Activated CD4-positive, CD25-positive, alpha-beta regulatory T cell (primary cell): ENCODE data around the gene CSN3.
"Not testable (repeated sequence)": the region's sequence is repeated elsewhere in the genome, so short reads cannot be mapped to it uniquely, and the experiment has no call there.

Experiments
- DNase-seq, 4 experiments: peaks; one replicate each; lab custom pipeline; 2025; lab: John Stamatoyannopoulos, UW

Gene CSN3, protein sequence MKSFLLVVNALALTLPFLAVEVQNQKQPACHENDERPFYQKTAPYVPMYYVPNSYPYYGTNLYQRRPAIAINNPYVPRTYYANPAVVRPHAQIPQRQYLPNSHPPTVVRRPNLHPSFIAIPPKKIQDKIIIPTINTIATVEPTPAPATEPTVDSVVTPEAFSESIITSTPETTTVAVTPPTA

DNA sequence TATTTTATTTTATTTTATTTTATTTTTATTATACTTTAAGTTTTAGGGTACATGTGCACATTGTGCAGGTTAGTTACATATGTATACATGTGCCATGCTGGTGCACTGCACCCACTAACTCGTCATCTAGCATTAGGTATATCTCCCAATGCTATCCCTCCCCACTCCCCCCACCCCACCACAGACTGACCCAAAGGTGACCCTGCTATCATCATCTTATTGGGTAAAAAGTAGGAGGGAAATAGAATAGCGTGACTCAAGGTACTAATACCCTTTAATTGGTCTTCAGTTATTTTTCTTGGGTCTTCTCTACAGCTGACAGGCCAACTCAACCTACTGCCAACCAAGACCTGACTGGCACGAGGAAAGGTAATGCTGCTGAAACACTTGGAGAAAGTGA is at the start of gene CSN3:
CSN3 (plus strand) TSS at position 301 of the 400 bp plus-strand sequence. CDS start 2,223 bp downstream, outside the sequence.
- DNase-seq, result not testable (repeated sequence)

DNA sequence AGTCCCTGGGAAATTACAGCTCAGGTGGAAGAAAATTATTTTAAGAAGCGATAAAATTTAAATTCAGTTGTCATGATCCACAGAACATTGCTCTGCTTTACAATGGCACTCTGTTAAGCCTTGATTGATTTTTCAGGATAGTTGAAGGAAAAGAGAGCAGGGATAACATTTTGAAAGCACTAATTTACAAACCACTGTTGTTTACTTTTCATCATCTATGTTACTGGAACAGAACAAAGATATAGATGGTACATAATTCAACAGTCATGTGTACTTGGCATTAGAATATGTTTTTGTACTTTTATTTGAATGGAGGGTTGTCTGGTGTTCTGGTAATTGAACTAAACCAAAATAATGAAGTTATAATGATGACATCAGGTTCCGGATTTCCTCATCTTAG is 49.5 kb upstream of the CSN3 start:
- no peak for DNase-seq

GRCh38 chr4:70195425-70195824 is 47.0 kb upstream of the CSN3 start, which contains the start of gene ODAM:
Gene ODAM (plus strand): TSS chr4:70195725. CDS start chr4:70196544, 819 bp downstream.
- DNase-seq, result no peak

GRCh38 chr4:70196857-70197256 is 45.5 kb upstream of the CSN3 start:
- DNase-seq, result no peak

- DNase-seq, result no peak
Measured at GRCh38 chr4:70197842-70198241, 44.6 kb upstream of the CSN3 start.

- no peak for DNase-seq
Measured at GRCh38 chr4:70203601-70204000, 38.8 kb upstream of the CSN3 start.

DNA sequence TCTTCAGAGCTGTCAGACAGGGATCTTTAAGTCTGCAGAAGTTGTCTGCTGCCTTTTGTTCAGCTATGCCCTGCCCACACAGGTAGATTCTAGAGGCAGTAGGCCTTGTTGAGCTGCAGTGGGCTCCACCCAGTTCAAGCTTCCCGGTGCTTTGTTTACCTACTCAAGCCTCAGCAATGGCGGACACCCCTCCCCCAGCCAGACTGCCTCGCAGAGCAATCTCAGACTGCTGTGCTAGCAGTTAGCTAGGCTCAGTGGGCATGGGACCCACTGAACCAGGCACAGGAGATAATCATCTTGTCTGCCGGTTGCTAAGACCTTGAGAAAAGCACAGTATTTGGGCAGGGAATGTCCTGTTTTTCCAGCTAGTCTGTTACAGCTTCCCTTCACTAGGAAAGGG is 29.6 kb upstream of the CSN3 start:
- not testable (repeated sequence) for DNase-seq

DNA sequence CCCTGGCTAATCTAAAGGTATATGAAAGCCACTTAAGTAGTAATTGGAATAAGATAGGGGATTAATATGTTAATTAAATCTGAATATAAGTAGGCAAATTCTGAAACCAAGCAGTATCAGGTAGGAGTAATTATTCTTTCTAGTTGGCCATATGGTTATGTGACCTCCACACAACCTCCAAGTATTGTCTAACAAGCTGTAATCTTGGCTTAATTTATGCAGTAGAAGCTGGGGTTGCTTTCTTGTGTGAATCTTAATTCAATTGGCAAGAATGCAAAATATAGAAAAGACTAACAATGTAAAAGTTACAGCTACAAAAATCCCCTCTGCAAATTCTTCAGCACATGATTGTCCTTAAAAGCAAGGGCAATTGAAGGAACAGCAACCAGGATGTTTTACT is 26.3 kb upstream of the CSN3 start:
- DNase-seq, result not testable (repeated sequence)

GRCh38 chr4:70216550-70216949 is 25.8 kb upstream of the CSN3 start:
- DNase-seq, result not testable (repeated sequence)

GRCh38 chr4:70221389-70221788 is 21.0 kb upstream of the CSN3 start:
- DNase-seq, result not testable (repeated sequence)

DNA sequence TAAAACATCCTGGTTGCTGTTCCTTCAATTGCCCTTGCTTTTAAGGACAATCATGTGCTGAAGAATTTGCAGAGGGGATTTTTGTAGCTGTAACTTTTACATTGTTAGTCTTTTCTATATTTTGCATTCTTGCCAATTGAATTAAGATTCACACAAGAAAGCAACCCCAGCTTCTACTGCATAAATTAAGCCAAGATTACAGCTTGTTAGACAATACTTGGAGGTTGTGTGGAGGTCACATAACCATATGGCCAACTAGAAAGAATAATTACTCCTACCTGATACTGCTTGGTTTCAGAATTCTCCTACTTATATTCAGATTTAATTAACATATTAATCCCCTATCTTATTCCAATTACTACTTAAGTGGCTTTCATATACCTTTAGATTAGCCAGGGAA is 20.6 kb upstream of the CSN3 start:
- DNase-seq, result not testable (repeated sequence)

- no peak for DNase-seq
Measured at GRCh38 chr4:70225824-70226223, 16.6 kb upstream of the CSN3 start, which contains the start of gene FDCSP. Gene FDCSP (plus strand): TSS chr4:70226124. CDS start chr4:70231195, 5,071 bp downstream.

GRCh38 chr4:70236125-70236524 is 6.3 kb upstream of the CSN3 start:
- DNase-seq, result no peak

- no peak for DNase-seq
Measured at GRCh38 chr4:70239131-70239883, 3.1 kb upstream of the CSN3 start.

DNA sequence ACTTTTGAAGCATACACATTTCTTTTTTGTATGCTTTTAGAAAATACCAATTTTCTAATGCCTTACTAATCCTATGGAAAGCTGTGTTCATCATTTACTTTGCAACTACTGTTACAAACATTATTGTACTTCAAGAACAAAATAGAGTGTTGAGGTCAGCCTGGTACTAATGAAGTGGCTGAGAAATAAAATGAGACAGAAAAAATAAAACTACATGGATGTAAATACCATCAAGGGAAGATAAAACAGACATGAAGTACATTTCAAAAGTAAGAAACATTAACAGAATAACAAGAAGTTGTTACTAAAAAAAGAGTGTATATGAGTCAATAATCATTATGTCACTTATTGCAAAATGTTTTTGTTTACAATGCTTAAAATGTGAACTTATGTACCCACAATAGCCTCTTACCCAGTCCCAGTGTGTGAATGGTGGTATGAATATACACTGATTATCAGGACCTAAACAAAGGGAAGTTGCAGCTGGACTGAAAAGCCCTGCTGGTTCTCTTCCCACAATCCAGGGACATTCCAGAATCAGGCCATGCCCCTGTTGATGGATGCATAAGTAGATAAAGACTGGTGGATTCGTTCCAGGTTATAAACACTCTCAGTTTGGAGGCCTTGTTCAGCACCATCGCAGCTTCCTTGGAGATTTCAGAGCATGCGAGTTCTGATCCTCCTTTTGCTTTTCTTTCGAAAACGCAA is 2.4 kb upstream of the CSN3 start:
- DNase-seq, result no peak

DNA sequence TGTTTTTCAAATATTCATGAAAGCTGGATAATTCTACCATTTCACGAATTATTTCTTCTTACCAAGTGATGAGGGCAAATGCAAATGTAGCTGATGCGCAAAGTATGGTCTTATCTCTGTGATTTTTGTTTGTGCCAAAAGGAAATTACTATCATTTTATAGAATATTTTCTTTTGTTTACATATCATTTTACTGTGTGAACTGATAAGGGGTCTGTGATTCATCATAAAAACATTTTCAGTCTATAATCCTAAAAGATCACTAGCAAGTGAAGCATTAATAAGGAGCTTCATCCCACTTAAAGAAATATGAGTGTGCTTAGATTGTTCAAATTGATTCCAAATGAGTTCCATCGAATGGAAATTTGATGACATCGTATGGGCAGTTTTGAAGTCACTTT is 694 bp downstream of the CSN3 start:
- DNase-seq, result no peak

GRCh38 chr4:70251250-70251944 is 9.0 kb downstream of the CSN3 start:
- no peak for DNase-seq

DNA sequence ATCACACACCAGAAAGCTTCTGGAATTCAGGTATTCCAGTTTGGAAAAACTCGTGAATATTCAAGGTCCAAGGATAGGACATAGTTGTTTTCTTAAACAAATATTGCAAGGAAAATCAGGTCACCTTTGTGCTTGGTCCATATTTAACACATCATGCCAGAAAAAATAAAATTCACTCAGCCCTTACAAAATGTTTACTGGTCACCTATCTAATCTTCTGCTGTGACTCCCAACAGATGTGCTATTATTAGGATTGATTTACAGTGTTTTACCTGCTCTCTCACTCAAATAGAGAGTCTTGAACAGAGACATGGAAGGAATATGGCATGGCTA is 9.5 kb downstream of the CSN3 start:
- DNase-seq, result no peak

GRCh38 chr4:70269674-70270073 is 27.3 kb downstream of the CSN3 start:
- no peak for DNase-seq

DNA sequence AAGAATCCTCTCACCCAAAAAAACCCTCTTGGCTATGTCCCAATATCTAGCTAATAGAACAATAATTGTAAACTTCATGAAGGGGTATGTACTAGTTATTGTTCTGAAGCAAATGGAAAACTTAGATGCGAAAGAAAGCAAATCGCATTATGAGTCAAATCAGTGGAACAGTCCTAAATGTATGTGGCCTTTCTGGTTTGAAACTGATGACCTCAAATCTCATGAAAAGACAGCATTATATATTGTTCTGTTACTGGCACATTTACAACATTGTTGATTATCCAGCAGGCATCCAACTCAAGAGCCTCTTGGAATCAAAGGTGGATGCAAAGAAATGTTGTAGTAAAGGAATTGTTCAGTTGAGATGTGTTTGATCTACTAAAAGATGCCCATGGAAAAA is 34.7 kb downstream of the CSN3 start:
- no peak for DNase-seq

GRCh38 chr4:70280567-70280966 is 38.2 kb downstream of the CSN3 start:
- no peak for DNase-seq

GRCh38 chr4:70288651-70289050 is 46.3 kb downstream of the CSN3 start:
- DNase-seq, result no peak
